EL (cell line): ENCODE data around the gene NLRC3.
"Not testable (repeated sequence)": the region's sequence is repeated elsewhere in the genome, so short reads cannot be mapped to it uniquely, and the experiment has no call there.

ENCODE experiments used
- DNase-seq: peaks from one replicate; pipeline ENCODE4 v3.0.0-alpha.2; 2016

NLRC3 gene

DNA sequence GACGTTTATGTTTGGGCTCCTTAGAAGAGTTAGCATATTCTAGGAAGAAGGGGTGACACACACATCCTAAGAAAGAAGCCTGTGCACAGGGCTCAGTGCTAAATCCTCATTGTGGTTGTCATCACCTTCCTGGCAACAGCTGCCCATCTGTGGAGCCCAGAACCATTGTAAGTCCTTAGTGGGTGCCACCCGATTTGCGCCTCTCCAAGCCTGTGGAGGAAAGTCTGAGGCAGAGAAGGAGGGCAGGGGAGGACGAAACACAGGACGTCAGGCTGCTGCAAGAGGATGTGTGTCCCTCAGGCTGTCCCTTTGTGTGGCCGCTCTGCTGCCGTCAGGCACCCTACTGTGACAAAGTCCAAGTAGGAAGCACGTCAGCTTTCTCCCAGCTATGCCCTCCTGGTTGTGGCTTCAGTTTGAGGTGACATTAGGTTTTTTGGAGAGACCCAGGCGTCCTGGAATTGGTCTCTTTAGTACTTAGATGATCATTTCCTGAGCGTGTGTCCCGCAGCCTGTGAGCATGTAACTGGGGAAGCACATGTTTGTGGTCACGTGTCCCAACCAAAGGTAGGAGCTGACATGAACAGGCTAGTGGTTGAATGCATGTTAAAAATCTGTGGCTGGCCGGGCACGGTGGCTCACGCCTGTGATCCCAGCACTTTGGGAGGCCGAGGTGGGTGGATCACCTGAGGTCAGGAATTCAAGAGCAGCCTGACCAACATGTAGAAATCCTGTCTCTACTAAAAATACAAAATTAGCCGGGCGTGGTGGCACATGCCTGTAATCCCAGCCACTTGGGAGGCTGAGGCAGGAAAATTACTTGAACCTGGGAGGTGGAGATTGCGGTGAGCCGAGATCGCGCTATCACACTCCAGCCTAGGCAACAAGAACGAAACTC lies 65.7 kb downstream of the NLRC3 start:
- no peak for DNase-seq

DNA sequence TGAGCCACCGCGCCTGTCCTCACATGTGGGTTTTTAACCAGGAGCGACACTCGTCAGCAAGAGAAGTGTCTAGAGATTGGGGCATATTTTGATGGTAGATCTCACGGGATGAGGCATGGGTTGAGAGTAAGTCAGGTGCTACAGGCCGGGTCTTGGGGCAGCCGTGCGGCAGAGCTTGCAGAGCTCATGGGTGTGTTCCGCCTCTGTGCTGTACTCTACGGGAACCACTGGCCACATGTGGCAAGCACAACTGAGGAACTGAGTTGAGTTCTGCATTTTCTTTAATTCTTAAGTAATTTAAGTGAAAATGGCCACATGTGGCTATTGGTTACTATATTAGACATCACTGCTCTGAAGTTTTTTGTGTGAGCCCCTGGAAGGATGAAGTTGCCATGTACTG lies 66.8 kb downstream of the NLRC3 start:
- DNase-seq = no peak

DNA sequence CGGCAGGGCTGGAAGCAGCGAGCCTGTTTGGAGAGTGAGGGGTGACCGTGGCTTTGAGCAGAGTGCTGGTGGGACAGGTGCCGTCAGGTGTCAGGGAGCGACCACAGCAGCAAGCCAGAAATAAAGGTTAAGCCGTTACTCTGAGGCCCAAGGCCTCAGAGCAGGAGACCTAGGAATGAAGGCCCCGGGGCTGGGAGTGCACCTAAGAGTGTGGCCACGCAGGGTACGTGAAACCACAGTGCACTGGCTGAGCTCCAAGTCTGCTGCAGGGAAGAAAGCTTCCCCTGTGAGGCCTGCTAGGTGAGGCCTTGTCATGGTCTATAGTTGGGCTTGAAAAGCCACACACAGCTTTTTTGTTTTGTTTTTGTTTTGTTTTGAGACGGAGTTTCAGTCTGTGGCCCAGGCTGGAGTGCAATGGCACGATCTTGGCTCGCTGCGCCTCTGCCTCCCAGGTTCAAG lies 67.7 kb downstream of the NLRC3 start:
- DNase-seq = no peak

DNA sequence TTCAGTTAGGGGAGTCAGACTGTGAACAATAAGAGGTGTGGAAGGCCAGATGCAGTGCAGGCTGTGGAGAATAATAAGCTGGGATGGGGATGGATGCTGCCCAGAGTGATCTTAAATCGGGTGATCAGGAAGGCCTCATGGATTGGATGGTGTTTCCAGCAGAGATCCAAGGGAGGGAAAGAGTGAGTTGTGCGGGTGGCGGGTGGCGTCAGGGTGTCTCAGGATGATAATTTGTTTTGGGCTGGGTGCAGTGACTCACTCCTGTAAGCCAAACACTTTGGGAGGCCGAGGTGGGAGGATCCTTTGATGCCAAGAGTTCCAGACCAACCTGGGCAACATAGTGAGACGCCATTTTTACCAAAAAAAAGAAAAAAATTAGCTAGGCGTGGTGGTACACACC lies 68.5 kb downstream of the NLRC3 start:
- DNase-seq = no peak

DNA sequence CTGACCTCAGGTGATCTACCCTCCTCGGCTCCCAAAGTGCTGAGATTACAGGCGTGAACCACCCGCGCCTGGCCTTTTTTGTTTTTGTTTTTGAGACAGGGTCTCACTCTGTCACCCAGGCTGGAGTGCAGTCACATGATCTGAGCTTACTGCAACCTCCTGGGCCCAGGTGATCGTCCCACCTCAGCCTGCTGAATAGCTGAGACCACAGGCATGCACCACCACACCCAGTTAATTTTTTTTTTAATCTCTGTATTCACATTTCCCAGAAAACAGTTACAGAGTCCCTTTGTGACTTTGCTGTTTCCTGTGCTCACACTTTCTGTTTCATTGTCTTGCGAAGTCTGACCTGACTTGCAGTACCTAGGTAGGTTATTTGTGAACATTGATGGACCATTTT lies 73.7 kb downstream of the NLRC3 start:
- DNase-seq = no peak

DNA sequence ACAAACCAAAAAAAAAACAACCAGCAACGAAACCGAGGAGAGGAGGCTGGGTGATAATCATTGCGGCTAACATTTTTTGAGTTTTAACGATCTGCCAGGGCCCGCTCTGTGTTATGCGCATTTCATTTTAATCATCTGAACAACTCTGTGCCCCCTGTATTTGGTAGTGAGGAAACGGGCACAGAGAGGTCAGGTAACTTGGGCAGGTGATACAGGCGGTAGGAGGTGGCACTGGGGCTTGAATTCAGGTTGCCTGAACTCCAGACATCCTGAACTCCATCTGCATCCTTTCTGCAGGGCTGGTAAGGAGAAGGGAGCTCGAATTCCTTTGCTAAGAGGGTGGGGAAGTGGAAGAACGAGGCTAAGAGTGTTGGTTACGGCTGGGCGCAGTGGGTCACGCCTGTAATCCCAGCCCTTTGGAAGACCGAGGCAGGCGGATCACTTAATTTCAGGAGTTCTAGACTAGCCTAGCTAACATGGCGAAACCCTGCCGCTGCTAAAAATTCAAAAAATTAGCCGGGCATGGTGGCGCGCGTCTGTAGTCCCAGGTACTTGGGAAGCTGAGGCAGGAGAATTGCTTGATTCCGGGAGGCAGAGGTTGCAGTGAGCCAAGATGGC lies 75.3 kb downstream of the NLRC3 start:
- DNase-seq = no peak

DNA sequence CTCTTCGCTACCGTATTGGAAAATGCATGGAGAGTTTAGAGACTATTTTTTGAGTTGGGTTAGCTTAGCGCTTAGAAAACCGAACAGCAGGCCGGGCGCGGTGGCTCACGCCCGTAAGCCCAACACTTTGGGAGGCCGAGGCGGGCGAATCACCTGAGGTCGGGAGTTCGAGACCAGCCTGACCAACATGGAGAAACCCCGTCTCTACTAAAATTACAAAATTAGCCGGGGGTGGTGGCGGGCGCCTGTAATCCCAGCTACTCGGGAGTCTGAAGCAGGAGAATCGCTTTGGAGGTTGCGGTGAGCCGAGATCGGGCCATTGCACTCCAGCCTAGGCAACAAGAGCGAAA lies 75.8 kb downstream of the NLRC3 start:
- DNase-seq = not testable (repeated sequence)

DNA sequence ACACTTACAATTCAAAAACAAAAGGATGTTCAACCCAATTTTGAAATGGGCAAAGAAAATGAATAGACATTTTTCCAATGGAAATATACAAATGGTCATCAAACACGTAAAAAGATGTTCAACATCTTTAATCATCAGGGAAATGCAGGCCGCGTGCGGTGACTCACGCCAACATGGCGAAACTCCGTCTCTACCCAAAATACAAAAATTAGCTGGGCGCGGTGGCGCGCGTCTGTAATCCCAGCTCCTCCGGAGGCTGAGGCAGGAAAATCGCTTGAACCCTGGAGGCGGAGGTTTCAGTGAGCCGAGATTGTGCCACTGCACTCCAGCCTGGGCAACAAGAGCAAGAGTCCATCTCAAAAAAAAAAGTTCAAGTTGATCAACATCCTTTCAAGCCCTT lies 78.2 kb downstream of the NLRC3 start:
- DNase-seq = no peak

DNA sequence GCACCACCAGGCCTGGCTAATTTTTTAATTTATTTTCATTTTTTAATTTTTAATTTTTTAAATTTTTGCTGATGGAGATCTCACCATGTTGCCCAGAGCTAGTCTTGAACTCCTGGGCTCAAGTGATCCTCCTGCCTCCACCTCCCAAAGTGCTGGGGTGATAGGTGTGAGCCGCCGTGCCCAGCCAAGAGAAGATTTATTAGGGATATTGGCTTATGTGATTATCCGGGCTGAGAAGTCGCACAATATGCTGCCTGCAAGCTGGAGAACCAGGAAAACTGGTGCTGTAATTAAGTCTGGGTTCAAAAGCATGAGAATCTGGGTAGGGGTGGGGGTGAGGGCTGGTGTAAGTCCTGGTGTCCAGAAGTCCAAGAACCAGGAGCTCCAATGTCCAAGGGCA lies 79.4 kb downstream of the NLRC3 start:
- no peak for DNase-seq

DNA sequence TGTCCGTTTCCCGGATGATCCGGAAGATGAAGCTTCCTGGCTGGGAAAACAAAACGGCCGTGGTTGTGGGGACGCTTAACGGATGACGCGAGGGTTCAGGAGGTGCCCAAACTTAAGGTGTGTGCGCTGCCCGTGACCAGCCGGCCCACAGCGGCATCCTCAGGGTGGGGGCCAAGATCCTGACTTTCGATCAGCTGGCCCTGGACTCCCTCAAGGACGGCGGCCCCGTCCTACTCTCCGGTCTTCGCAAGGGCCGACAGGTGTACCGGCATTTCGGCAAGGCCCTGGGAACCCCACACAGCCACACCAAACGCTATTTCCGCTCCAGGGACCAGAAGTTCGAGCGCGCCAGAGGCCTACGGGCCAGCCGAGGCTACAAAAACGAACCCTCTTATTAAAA lies 80.8 kb downstream of the NLRC3 start:
- no peak for DNase-seq

DNA sequence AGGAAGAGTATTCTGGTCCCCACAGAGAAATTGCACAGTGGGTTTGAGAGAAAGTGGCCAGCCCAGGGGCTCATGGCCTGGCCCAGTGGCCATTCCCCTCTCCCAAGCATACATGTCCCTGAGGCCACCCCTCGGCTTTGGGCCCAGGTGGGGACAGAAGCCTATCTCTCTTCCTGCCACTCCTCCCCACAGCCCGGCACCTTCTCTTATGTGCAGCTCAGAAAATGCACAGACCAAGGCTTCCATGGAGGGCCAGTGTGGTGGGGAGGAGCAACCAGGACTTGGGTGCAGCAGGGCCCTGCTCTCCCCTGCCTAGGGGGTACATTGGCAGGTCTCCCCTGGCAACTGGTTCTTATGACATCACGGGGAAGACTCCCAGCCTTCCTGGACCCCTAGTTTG lies 82.0 kb downstream of the NLRC3 start, which contains the start of gene C16orf90:
Gene C16orf90, minus strand, starts transcription at position 314 of the 400 bp plus-strand sequence. Its CDS starts 68 bp downstream, at position 246.
- DNase-seq = no peak

DNA sequence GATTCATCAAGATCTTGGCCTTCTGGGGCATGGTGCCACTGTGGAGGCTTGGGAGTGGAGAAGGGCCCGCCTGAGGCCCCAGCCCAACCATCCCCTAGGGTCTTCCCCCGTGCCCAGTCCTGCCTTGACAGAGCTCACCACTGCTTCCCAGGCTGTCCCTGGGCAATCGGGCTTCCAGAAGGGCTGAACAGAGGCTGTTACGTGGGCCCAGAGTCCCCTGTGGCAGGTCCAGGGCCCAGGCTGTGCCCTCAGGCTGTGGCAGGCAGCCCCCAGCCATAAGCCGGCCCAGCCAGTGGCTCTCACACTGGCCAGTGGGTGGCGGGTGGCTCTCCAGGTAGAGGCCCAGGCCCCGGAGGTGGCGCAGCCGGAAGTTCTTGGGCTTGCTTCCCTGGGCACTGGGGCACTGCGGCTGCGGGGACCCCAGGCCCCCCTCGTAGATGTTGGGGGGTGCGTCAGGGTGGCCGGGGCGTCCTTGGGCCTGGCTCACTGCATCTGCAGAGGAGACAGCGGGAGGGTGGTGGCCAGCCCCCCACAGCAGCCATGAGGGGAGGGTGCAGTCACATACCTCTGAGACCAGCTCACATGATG lies 82.7 kb downstream of the NLRC3 start:
- DNase-seq = no peak

DNA sequence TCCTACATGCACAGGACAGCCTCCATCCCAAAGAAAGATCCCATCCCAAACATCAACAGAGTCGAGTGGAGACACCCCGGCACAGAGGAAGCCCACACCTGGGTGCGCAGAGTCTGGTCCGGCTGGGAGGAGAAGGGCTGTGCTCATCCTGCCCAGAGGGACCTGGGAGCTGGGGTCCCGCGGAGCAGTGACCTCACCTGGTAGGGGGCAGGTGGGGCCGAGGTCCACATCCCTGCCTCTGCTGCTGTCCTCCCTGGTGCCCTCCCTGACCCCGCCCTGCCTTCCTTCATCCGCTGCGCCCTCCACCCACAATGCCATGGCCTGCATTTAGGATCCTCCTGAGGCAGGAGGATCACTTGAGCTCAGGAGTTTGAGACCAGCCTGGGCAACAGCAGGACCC lies 84.8 kb downstream of the NLRC3 start:
- DNase-seq = no peak

DNA sequence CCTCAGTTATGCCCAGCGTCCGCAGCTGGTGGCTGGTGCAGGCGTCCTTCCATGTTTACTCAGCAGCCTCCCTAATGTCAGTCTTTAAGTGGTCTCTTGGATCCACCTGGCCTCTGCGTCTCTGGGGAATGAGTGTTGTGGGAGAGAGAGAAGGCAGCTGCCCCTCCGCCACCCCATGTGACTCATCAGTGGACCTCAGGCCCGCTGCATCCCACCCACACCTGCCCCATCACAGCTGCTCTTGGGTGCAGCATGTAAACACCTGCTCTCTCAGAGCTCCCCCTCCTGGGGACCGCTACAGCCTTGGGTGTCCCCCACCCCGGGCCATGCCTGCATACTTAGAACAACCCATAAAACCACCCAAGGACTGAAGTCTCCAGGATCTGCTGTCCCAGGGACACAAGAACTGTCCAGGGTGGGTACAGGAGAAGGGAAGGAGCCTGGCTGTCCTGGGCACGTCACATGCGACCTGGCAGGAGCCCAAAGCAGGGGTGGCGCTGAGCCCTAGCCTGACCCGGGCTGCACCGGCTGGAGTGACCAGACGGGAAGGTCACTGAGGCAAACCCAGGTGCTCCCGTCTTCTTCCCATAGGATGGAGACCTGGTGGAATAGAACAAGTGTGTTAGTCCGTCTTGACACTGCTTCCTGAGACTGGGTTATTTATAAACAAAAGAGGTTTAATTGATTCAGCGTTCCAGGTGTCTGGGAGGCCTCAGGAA lies 86.1 kb downstream of the NLRC3 start:
- DNase-seq = no peak
